ENCODE data around the gene RSKR.
"Not testable (repeated sequence)": the region's sequence is repeated elsewhere in the genome, so short reads cannot be mapped to it uniquely, and the experiment has no call there.

The RSKR gene

GRCh38 chr17:28613931-28614381 is at the start of gene RSKR:
Gene RSKR (minus strand): TSS chr17:28614185. CDS start chr17:28614161, 24 bp downstream.
- Mint-ChIP-seq H3K4me3 (no peak within 1 kb of the TSS), H3K9me3 (no peaks in the 10 kb centered on the region), H3K27ac (peak within 1 kb of the TSS; percentile 21), H3K36me3 (ENCODE audit: low read depth) (peaks cover 61% of the 10 kb centered on the region), H3K4me1 (ENCODE audit: low read depth) (peaks cover 4% of the 10 kb centered on the region), H3K27me3 (ENCODE audit: low read depth) (no peaks in the 10 kb centered on the region)
- no peak for DNase-seq (ENCODE audit: low spot score)

- Mint-ChIP-seq H3K4me1 (ENCODE audit: low read depth) (peaks cover 34% of the 10 kb centered on the region), H3K9me3 (no peaks in the 10 kb centered on the region), H3K27me3 (ENCODE audit: low read depth) (no peaks in the 10 kb centered on the region), H3K27ac (peak overlapping the region; percentile 95), H3K36me3 (ENCODE audit: low read depth) (peaks cover 32% of the 10 kb centered on the region), H3K4me3 (peak overlapping the region; percentile 95)
- no peak for DNase-seq (ENCODE audit: low spot score)
Measured at GRCh38 chr17:28663723-28664122, 49.7 kb upstream of the RSKR start.

- Mint-ChIP-seq H3K4me3 (peak overlapping the region; percentile 95), H3K27me3 (ENCODE audit: low read depth) (no peaks in the 10 kb centered on the region), H3K4me1 (ENCODE audit: low read depth) (peaks cover 35% of the 10 kb centered on the region), H3K27ac (peak overlapping the region; percentile 95), H3K9me3 (no peaks in the 10 kb centered on the region), H3K36me3 (ENCODE audit: low read depth) (peaks cover 39% of the 10 kb centered on the region)
- DNase-seq (ENCODE audit: low spot score): no peak
Measured at GRCh38 chr17:28662527-28662829, 48.5 kb upstream of the RSKR start.

- peaks cover 38% of the 10 kb centered on the region for H3K36me3 Mint-ChIP-seq (ENCODE audit: low read depth)
- no peaks in the 10 kb centered on the region for H3K9me3 Mint-ChIP-seq
- peak; percentile 93 for DNase-seq (ENCODE audit: low spot score)
- no peaks in the 10 kb centered on the region for H3K27me3 Mint-ChIP-seq (ENCODE audit: low read depth)
- H3K4me3 Mint-ChIP-seq: peak within 1 kb of the TSS; percentile 95
- peak within 1 kb of the TSS; percentile 95 for H3K27ac Mint-ChIP-seq
- peaks cover 34% of the 10 kb centered on the region for H3K4me1 Mint-ChIP-seq (ENCODE audit: low read depth)
Measured at GRCh38 chr17:28661635-28662526, 47.9 kb upstream of the RSKR start, which contains the start of the genes SDF2 and SUPT6H. Gene SDF2 (minus strand): TSS chr17:28661906. CDS start chr17:28661876, 30 bp downstream. Gene SUPT6H (plus strand): TSS chr17:28662205. CDS start chr17:28673402, 11,197 bp downstream.

- not testable (repeated sequence) for H3K4me3 Mint-ChIP-seq; H3K27ac Mint-ChIP-seq; H3K9me3 Mint-ChIP-seq; H3K27me3 Mint-ChIP-seq (ENCODE audit: low read depth); DNase-seq (ENCODE audit: low spot score)
- Mint-ChIP-seq H3K36me3 (ENCODE audit: low read depth) (peaks cover 40% of the 10 kb centered on the region), H3K4me1 (ENCODE audit: low read depth) (peaks cover 28% of the 10 kb centered on the region)
Measured at GRCh38 chr17:28659497-28659881, 45.5 kb upstream of the RSKR start.

- H3K27ac Mint-ChIP-seq; H3K27me3 Mint-ChIP-seq (ENCODE audit: low read depth): not testable (repeated sequence)
- peaks cover 43% of the 10 kb centered on the region for H3K36me3 Mint-ChIP-seq (ENCODE audit: low read depth)
Measured at GRCh38 chr17:28658766-28659496, 44.9 kb upstream of the RSKR start.

GRCh38 chr17:28658342-28658741 is 44.4 kb upstream of the RSKR start:
- H3K27me3 Mint-ChIP-seq (ENCODE audit: low read depth); H3K4me3 Mint-ChIP-seq; H3K9me3 Mint-ChIP-seq; DNase-seq (ENCODE audit: low spot score); H3K27ac Mint-ChIP-seq: not testable (repeated sequence)
- Mint-ChIP-seq H3K4me1 (ENCODE audit: low read depth) (peaks cover 21% of the 10 kb centered on the region), H3K36me3 (ENCODE audit: low read depth) (peaks cover 40% of the 10 kb centered on the region)

More at GRCh38 chr17:28658766-28659496, 44.9 kb upstream of the RSKR start:
- H3K9me3 Mint-ChIP-seq; DNase-seq (ENCODE audit: low spot score); H3K4me3 Mint-ChIP-seq: not testable (repeated sequence)
- peaks cover 25% of the 10 kb centered on the region for H3K4me1 Mint-ChIP-seq (ENCODE audit: low read depth)

- H3K36me3 Mint-ChIP-seq (ENCODE audit: low read depth): peaks cover 44% of the 10 kb centered on the region
- no peaks in the 10 kb centered on the region for H3K27me3 Mint-ChIP-seq (ENCODE audit: low read depth)
- H3K4me3 Mint-ChIP-seq: no peak overlapping the region
- peaks cover 17% of the 10 kb centered on the region for H3K4me1 Mint-ChIP-seq (ENCODE audit: low read depth)
- H3K9me3 Mint-ChIP-seq: no peaks in the 10 kb centered on the region
- DNase-seq (ENCODE audit: low spot score): no peak
- H3K27ac Mint-ChIP-seq: no peak overlapping the region
Measured at GRCh38 chr17:28657756-28658155, 43.8 kb upstream of the RSKR start.

- no peak for DNase-seq (ENCODE audit: low spot score)
- no peaks in the 10 kb centered on the region for H3K9me3 Mint-ChIP-seq
- peaks cover 38% of the 10 kb centered on the region for H3K36me3 Mint-ChIP-seq (ENCODE audit: low read depth)
- H3K4me1 Mint-ChIP-seq (ENCODE audit: low read depth): peaks cover 7% of the 10 kb centered on the region
- H3K27ac Mint-ChIP-seq: no peak overlapping the region
- no peaks in the 10 kb centered on the region for H3K27me3 Mint-ChIP-seq (ENCODE audit: low read depth)
- no peak overlapping the region for H3K4me3 Mint-ChIP-seq
Measured at GRCh38 chr17:28655160-28655559, 41.2 kb upstream of the RSKR start.

- H3K36me3 Mint-ChIP-seq (ENCODE audit: low read depth): peaks cover 37% of the 10 kb centered on the region
- H3K27ac Mint-ChIP-seq: no peak overlapping the region
- no peaks in the 10 kb centered on the region for H3K9me3 Mint-ChIP-seq
- H3K4me3 Mint-ChIP-seq: no peak overlapping the region
- no peak for DNase-seq (ENCODE audit: low spot score)
- H3K4me1 Mint-ChIP-seq (ENCODE audit: low read depth): peaks cover 24% of the 10 kb centered on the region
- no peaks in the 10 kb centered on the region for H3K27me3 Mint-ChIP-seq (ENCODE audit: low read depth)
Measured at GRCh38 chr17:28648698-28649097, 34.7 kb upstream of the RSKR start.

- Mint-ChIP-seq H3K27me3 (ENCODE audit: low read depth) (no peaks in the 10 kb centered on the region), H3K9me3 (no peaks in the 10 kb centered on the region), H3K27ac (peak overlapping the region; percentile 92), H3K36me3 (ENCODE audit: low read depth) (peaks cover 48% of the 10 kb centered on the region), H3K4me3 (peak overlapping the region; percentile 91), H3K4me1 (ENCODE audit: low read depth) (peaks cover 32% of the 10 kb centered on the region)
- no peak for DNase-seq (ENCODE audit: low spot score)
Measured at GRCh38 chr17:28646039-28646754, 32.2 kb upstream of the RSKR start.

- peak overlapping the region; percentile 92 for H3K27ac Mint-ChIP-seq
- peak overlapping the region; percentile 91 for H3K4me3 Mint-ChIP-seq
- peaks cover 33% of the 10 kb centered on the region for H3K4me1 Mint-ChIP-seq (ENCODE audit: low read depth)
- H3K27me3 Mint-ChIP-seq (ENCODE audit: low read depth): no peaks in the 10 kb centered on the region
- peaks cover 53% of the 10 kb centered on the region for H3K36me3 Mint-ChIP-seq (ENCODE audit: low read depth)
- DNase-seq (ENCODE audit: low spot score): no peak
- no peaks in the 10 kb centered on the region for H3K9me3 Mint-ChIP-seq
Measured at GRCh38 chr17:28645576-28645939, 31.6 kb upstream of the RSKR start.

- peak; percentile 94 for DNase-seq (ENCODE audit: low spot score)
- Mint-ChIP-seq H3K9me3 (no peaks in the 10 kb centered on the region), H3K27ac (peak within 1 kb of the TSS; percentile 92), H3K36me3 (ENCODE audit: low read depth) (peaks cover 57% of the 10 kb centered on the region), H3K4me1 (ENCODE audit: low read depth) (peaks cover 36% of the 10 kb centered on the region), H3K4me3 (peak within 1 kb of the TSS; percentile 91), H3K27me3 (ENCODE audit: low read depth) (no peaks in the 10 kb centered on the region)
Measured at GRCh38 chr17:28644787-28645575, 31.0 kb upstream of the RSKR start, which contains the start of gene BLTP2. Gene BLTP2 (minus strand): TSS chr17:28645158. CDS start chr17:28645056, 102 bp downstream.
